H1 (cell line): ENCODE results near the gene CNTN3. TPM values are rescaled to one million over a fixed set of nuclear protein-coding genes. Genes with fewer than 3 reads are reported as not detected.

Experiments
- CTCF ChIA-PET: fragments of 300-600 bp; sonication (Branson Sonifier 250); formaldehyde crosslinking; loops from one replicate; lab custom pipeline; 2021; ENCODE audit not compliant: partially characterized antibody; lab: Charles Lee
- POLR2A ChIA-PET: fragments of 300-600 bp; sonication (Branson Sonifier 250); formaldehyde crosslinking; loops from one replicate; lab custom pipeline; 2021; ENCODE audit warnings: inconsistent platforms; ENCODE audit not compliant: partially characterized antibody; lab: Charles Lee
- DNase-seq, 2 experiments: peaks; one replicate each; pipeline versions ENCODE4 v3.0.0 to v3.0.0-alpha.2; 2010 to 2022; ENCODE audit warnings: low spot score in 2 of 2, low read depth in 1 of 2, mixed read lengths in 1 of 2
- FAIRE-seq: peaks from 2 replicates; lab custom pipeline; 2011; peaks lifted over from hg19 to GRCh38; lab: Jason Lieb, UNC
- H2AFZ ChIP-seq: 2 replicates; pipeline ENCODE4 v1.8.1; 2012; ENCODE audit warnings: low read length, inconsistent platforms
- H2AK5ac ChIP-seq: 2 replicates; pipeline ENCODE4 v1.6.1; 2013; ENCODE audit warnings: low read depth, low read length
- H2BK120ac ChIP-seq: replicated peaks from 2 replicates; pipeline ENCODE3; 2013; ENCODE audit warnings: low read depth, low read length, inconsistent platforms
- H2BK12ac ChIP-seq: 2 replicates; pipeline ENCODE4 v1.6.1; 2013; ENCODE audit warnings: low read depth, low read length
- H2BK15ac ChIP-seq: 2 replicates; pipeline ENCODE4 v1.6.1; 2013; ENCODE audit warnings: low read length
- H2BK20ac ChIP-seq: 2 replicates; pipeline ENCODE4 v1.6.1; 2013; ENCODE audit warnings: low read length
- H2BK5ac ChIP-seq: 2 replicates; pipeline ENCODE4 v1.6.1; 2013; ENCODE audit warnings: low read depth, low read length
- H3K14ac ChIP-seq: 2 replicates; pipeline ENCODE4 v1.6.1; 2013; ENCODE audit warnings: inconsistent platforms; ENCODE audit not compliant: insufficient read length
- H3K18ac ChIP-seq: 2 replicates; pipeline ENCODE4 v1.6.1; 2013; ENCODE audit warnings: low read length; ENCODE audit errors: extremely low read depth
- H3K23ac ChIP-seq: 2 replicates; pipeline ENCODE4 v1.6.1; 2013; ENCODE audit warnings: inconsistent platforms; ENCODE audit not compliant: insufficient read length
- H3K23me2 ChIP-seq: 2 replicates; pipeline ENCODE4 v1.6.1; 2013; ENCODE audit warnings: low read depth, low read length
- H3K27ac ChIP-seq: 2 replicates; pipeline ENCODE4 v1.6.1; 2011; ENCODE audit warnings: low read depth, low read length, inconsistent platforms
- H3K27me3 ChIP-seq, 4 experiments: replicated peaks in 1 of 4; 1 replicate in 1 of 4; 2 replicates in 3 of 4; pipeline versions ENCODE4 v1.6.1 to v1.8.1; 2011 to 2013; ENCODE audit warnings: low read length in 3 of 4, mild to moderate bottlenecking in 3 of 4, inconsistent platforms in 2 of 4, mixed read lengths in 2 of 4, moderate library complexity in 1 of 4; ENCODE audit not compliant: control insufficient read depth in 3 of 4, insufficient read depth in 3 of 4; ENCODE audit errors: extremely low read depth in 1 of 4
- H3K36me3 ChIP-seq, 4 experiments: 2 replicates each; pipeline versions ENCODE4 v1.6.1 to v1.8.1; 2011 to 2013; ENCODE audit warnings: mild to moderate bottlenecking in 4 of 4, low read length in 3 of 4, moderate library complexity in 2 of 4, control low read depth in 1 of 4, inconsistent platforms in 1 of 4; ENCODE audit not compliant: insufficient read depth in 4 of 4, control insufficient read depth in 2 of 4
- H3K4ac ChIP-seq: replicated peaks from 2 replicates; pipeline ENCODE3; 2013; ENCODE audit warnings: low read length, low read depth, mixed read lengths, inconsistent platforms; ENCODE audit not compliant: insufficient read length
- H3K4me1 ChIP-seq, 4 experiments: replicated peaks in 1 of 4; 1 replicate in 1 of 4; 2 replicates in 3 of 4; pipeline versions ENCODE4 v1.6.1 to v1.8.1; 2011 to 2013; ENCODE audit warnings: low read length in 3 of 4, inconsistent platforms in 2 of 4, mixed read lengths in 1 of 4; ENCODE audit not compliant: insufficient read depth in 4 of 4, control insufficient read depth in 3 of 4
- H3K4me2 ChIP-seq, 2 experiments: 2 replicates each; pipeline versions ENCODE4 v1.6.1 to v1.8.1; 2011 to 2013; ENCODE audit warnings: low read depth in 2 of 2, low read length in 2 of 2, control low read depth in 1 of 2, inconsistent platforms in 1 of 2, mild to moderate bottlenecking in 1 of 2; ENCODE audit not compliant: insufficient read depth in 1 of 2
- H3K4me3 ChIP-seq, 4 experiments: fragments of 200-600, 300-600 bp in 1 of 4; sonication (generic), shearing (Covaris generic), sonication (Bioruptor Twin) in 1 of 4; 2 replicates each; pipeline versions ENCODE4 v1.5.1 to v1.8.1; 2011 to 2016; ENCODE audit warnings: low read length in 4 of 4, low read depth in 3 of 4, control low read depth in 2 of 4, inconsistent platforms in 2 of 4, mild to moderate bottlenecking in 2 of 4, mixed read lengths in 1 of 4, moderate library complexity in 1 of 4; ENCODE audit not compliant: insufficient read depth in 2 of 4; ENCODE audit errors: extremely low read depth in 1 of 4
- H3K56ac ChIP-seq: replicated peaks from 2 replicates; pipeline ENCODE3; 2013; ENCODE audit warnings: low read depth, mild to moderate bottlenecking, mixed read lengths, low read length, inconsistent platforms; ENCODE audit not compliant: insufficient read length
- H3K79me1 ChIP-seq: 2 replicates; pipeline ENCODE4 v1.6.1; 2013; ENCODE audit warnings: low read depth, low read length, control low read depth
- H3K79me2 ChIP-seq, 2 experiments: 2 replicates each; pipeline versions ENCODE4 v1.6.1 to v1.8.1; 2012 to 2013; ENCODE audit warnings: low read length in 2 of 2, mild to moderate bottlenecking in 2 of 2, inconsistent platforms in 1 of 2; ENCODE audit not compliant: insufficient read depth in 2 of 2, control insufficient read depth in 1 of 2
- H3K9ac ChIP-seq, 4 experiments: replicated peaks in 1 of 4; 1 replicate in 1 of 4; 2 replicates in 3 of 4; pipeline versions ENCODE4 v1.6.1 to v1.8.1; 2011 to 2013; ENCODE audit warnings: low read depth in 3 of 4, low read length in 3 of 4, control low read depth in 2 of 4, mild to moderate bottlenecking in 2 of 4, moderate library complexity in 2 of 4, inconsistent platforms in 1 of 4; ENCODE audit errors: extremely low read depth in 1 of 4
- H3K9me3 ChIP-seq, 2 experiments: 2 replicates each; pipeline versions ENCODE4 v1.6.1 to v1.8.1; 2012 to 2013; ENCODE audit warnings: mild to moderate bottlenecking in 2 of 2, moderate library complexity in 2 of 2, control low read depth in 1 of 2, inconsistent platforms in 1 of 2, low read depth in 1 of 2, low read length in 1 of 2, mixed read lengths in 1 of 2; ENCODE audit not compliant: insufficient read depth in 2 of 2
- H4K20me1 ChIP-seq, 2 experiments: replicated peaks in 1 of 2; 2 replicates each; pipeline versions ENCODE3 to v1.8.1; 2011 to 2013; ENCODE audit warnings: inconsistent platforms in 2 of 2, low read length in 2 of 2, mild to moderate bottlenecking in 1 of 2; ENCODE audit not compliant: insufficient read depth in 2 of 2, control insufficient read depth in 1 of 2
- H4K5ac ChIP-seq: 2 replicates; pipeline ENCODE4 v1.6.1; 2013; ENCODE audit warnings: low read length, low read depth, mixed read lengths, inconsistent platforms; ENCODE audit not compliant: insufficient read length
- H4K8ac ChIP-seq: 2 replicates; pipeline ENCODE4 v1.8.0; 2013; ENCODE audit warnings: mild to moderate bottlenecking, moderate library complexity, low read length, inconsistent platforms; ENCODE audit not compliant: insufficient read depth; ENCODE audit errors: extremely low read depth
- H4K91ac ChIP-seq: replicated peaks from 2 replicates; pipeline ENCODE3; 2013; ENCODE audit warnings: low read length, mixed read lengths, inconsistent platforms; ENCODE audit not compliant: insufficient read length
- CTCF ChIP-seq, 3 experiments: IDR thresholded peaks; 1 replicate in 2 of 3; 2 replicates in 1 of 3; pipeline versions ENCODE4 v1.5.1 to v1.6.1; 2011; ENCODE audit warnings: low read length in 3 of 3, mild to moderate bottlenecking in 3 of 3, inconsistent platforms in 2 of 3, low read depth in 1 of 3, moderate library complexity in 1 of 3; ENCODE audit not compliant: insufficient read depth in 1 of 3; ENCODE audit errors: control extremely low read depth in 1 of 3
- RAD21 ChIP-seq, 2 experiments: IDR thresholded peaks in 1 of 2; conservative IDR thresholded peaks in 1 of 2; 2 replicates each; pipeline ENCODE4 v1.6.1; 2011; ENCODE audit warnings: low read depth in 2 of 2, low read length in 2 of 2, improper control_type of control experiment in 1 of 2, inconsistent platforms in 1 of 2, mild to moderate bottlenecking in 1 of 2, moderate library complexity in 1 of 2
- RNF2 ChIP-seq: fragments of 200-900, 300-1000 bp; sonication (generic); IDR thresholded peaks from 2 replicates; pipeline ENCODE4 v1.7.1; 2016; ENCODE audit warnings: borderline replicate concordance, low read depth, mild to moderate bottlenecking, antibody characterized with exemption, low read length; ENCODE audit not compliant: poor library complexity, severe bottlenecking; ENCODE audit errors: missing control alignments
- WGBS, 2 experiments: shearing (Covaris generic) in 1 of 2; methylation state at CpG; one replicate each; pipeline versions ENCODE4 v1.1.6 to v1.1.7; 2013 to 2015; ENCODE audit warnings: low lambda C conversion rate in 2 of 2, mixed read lengths in 2 of 2, inconsistent platforms in 1 of 2, low coverage in 1 of 2, missing lambda C conversion rate in 1 of 2; ENCODE audit not compliant: insufficient replicate concordance in 2 of 2, insufficient coverage in 1 of 2, insufficient read length in 1 of 2; ENCODE audit errors: extremely low coverage in 1 of 2, missing lambda C conversion rate in 1 of 2; 5-methylcytosine and 5-hydroxymethylcytosine counted together
- polyA plus RNA-seq, 7 experiments: library from polyadenylated mRNA; depleted of rRNA in 3 of 7; stranded (reverse) in 5 of 7; unstranded in 2 of 7; fragments of >200 nt in 5 of 7; fragments of 200-250 nt in 2 of 7; gene quantifications; 1 replicate in 5 of 7; 2 replicates in 1 of 7; 4 replicates in 1 of 7; pipeline versions ENCODE4 v1.2.1 to v1.2.3, GENCODE V29; 2011 to 2013; ENCODE audit warnings: missing spikeins in 2 of 7, mixed read lengths in 2 of 7
- total RNA-seq: library from RNA; stranded (reverse); fragmentation: NEBNext Ultra II Directional; extraction: Animal tissue kit (Norgen Biotek cat#: 25700); gene quantifications from 2 replicates; pipeline ENCODE4 v1.2.1, GENCODE V29; 2021

Gene CNTN3
- total and polyA plus RNA-seq, 2 of the 8 experiments (the other 6 are each of a cell fraction or from before 2014, with no cell fraction given) = 0.11 to 0.13 TPM

GRCh38 chr3:74630602-74631001, 16.1 kb upstream of the CNTN3 start:
- no peak overlapping the region for H4K8ac ChIP-seq
- no peaks in the 10 kb centered on the region for H3K9me3 ChIP-seq
- no peak overlapping the region for H3K56ac ChIP-seq
- FAIRE-seq = no peak
- H3K27ac ChIP-seq = no peak overlapping the region
- no peak overlapping the region for H4K91ac ChIP-seq
- H3K4ac ChIP-seq = no peak overlapping the region
- no peaks in the 10 kb centered on the region; a peak in 1 of 7 replicates for H3K4me1 ChIP-seq
- TF ChIP-seq RNF2 (no peak), RAD21 (IDR thresholded peaks at IDR 0.05 in 1 of 2, conservative IDR thresholded peaks at IDR 0.05 in 1 of 2; ENCODE audit: low read depth in 2 of 2, low read length in 2 of 2) (peak; percentile 33 to 43; a peak in 3 of 4 replicates), CTCF (IDR thresholded peaks at IDR 0.05; ENCODE audit: control extremely low read depth in 1 of 3, insufficient read depth in 1 of 3, low read depth in 1 of 3, low read length in 3 of 3) (peak in 1 of 3 experiments; percentile 15; a peak in 1 of 4 replicates)
- TF ChIP-seq, all 59 proteins: peak for 2
- Histone ChIP-seq H2AFZ (no peak overlapping the region), H4K20me1 (no peaks in the 10 kb centered on the region), H3K36me3 (no peaks in the 10 kb centered on the region), H2BK15ac (no peak overlapping the region), H3K23me2 (no peaks in the 10 kb centered on the region), H3K4me3 (no peak overlapping the region), H2BK120ac (no peak overlapping the region), H3K79me1 (no peaks in the 10 kb centered on the region), H3K9ac (no peak overlapping the region), H3K14ac (no peak overlapping the region), H2BK12ac (no peak overlapping the region), H4K5ac (no peak overlapping the region), H3K79me2 (no peaks in the 10 kb centered on the region), H2BK20ac (no peak overlapping the region), H3K4me2 (no peak overlapping the region), H3K27me3 (no peaks in the 10 kb centered on the region), H3K18ac (no peak overlapping the region), H3K23ac (no peak overlapping the region), H2AK5ac (no peak overlapping the region), H2BK5ac (no peak overlapping the region)
- no peak for DNase-seq
- POLR2A ChIA-PET = no interaction called here
- 77% methylated on average over 4 of the region's 4 CpGs; no CpG with 5 or more reads in 1 of the 2 experiments for WGBS, 2 experiments
- CTCF ChIA-PET = no interaction called here
